Esophagus muscularis mucosa (tissue), 4 donors: ENCODE data around the gene CDH4. TPM values are rescaled to one million over a fixed set of nuclear protein-coding genes. Genes with fewer than 3 reads are reported as not detected.

ENCODE experiments used
- DNase-seq: peaks from one replicate; pipeline ENCODE4 v3.0.0-alpha.2; 2017; ENCODE audit errors: extremely low spot score
- H3K27ac ChIP-seq, 4 donors: fragments of 200-600 bp; sonication (generic); replicated peaks in 1 of 4; 1 replicate in 3 of 4; 2 replicates in 1 of 4; pipeline ENCODE4 v1.5.1; 2016 to 2019; ENCODE audit warnings: mild to moderate bottlenecking in 1 of 4
- H3K27me3 ChIP-seq, 4 donors: fragments of 200-600 bp; sonication (generic); one replicate each; pipeline versions ENCODE4 v1.5.1 to v1.6.0; 2016 to 2019
- H3K36me3 ChIP-seq, 4 donors: fragments of 200-600 bp; sonication (generic); one replicate each; pipeline ENCODE4 v1.5.1; 2016 to 2019
- H3K4me1 ChIP-seq, 4 donors: fragments of 200-600 bp; sonication (generic); one replicate each; pipeline ENCODE4 v1.5.1; 2016 to 2019
- H3K4me3 ChIP-seq, 4 donors: fragments of 200-600 bp; sonication (generic); 1 replicate in 2 of 4; 2 replicates in 2 of 4; pipeline ENCODE4 v1.5.1; 2016 to 2019; ENCODE audit warnings: mild to moderate bottlenecking in 4 of 4, moderate library complexity in 1 of 4
- H3K9me3 ChIP-seq, 4 donors: fragments of 200-600 bp; sonication (generic); 1 replicate in 3 of 4; 2 replicates in 1 of 4; pipeline ENCODE4 v1.5.1; 2016 to 2019
- EP300 ChIP-seq: sonication (generic); formaldehyde crosslinking; IDR thresholded peaks from one replicate; pipeline ENCODE4 v1.6.1; 2017; ENCODE audit warnings: antibody characterized with exemption
- POLR2A ChIP-seq: fragments of 450-650 bp; IDR thresholded peaks from one replicate; pipeline ENCODE4 v1.6.1; 2017; ENCODE audit warnings: antibody characterized with exemption, moderate library complexity, mild to moderate bottlenecking, low read depth
- POLR2AphosphoS5 ChIP-seq, 2 donors: sonication (generic); formaldehyde crosslinking; IDR thresholded peaks; one replicate each; pipeline ENCODE4 v1.6.1; 2017; ENCODE audit warnings: antibody characterized with exemption in 2 of 2
- WGBS: methylation state at CpG from one replicate; pipeline ENCODE4 v1.1.5; 2018; 5-methylcytosine and 5-hydroxymethylcytosine counted together
- intact Hi-C: fragments of 100-400 bp; cut with DNase I; formaldehyde crosslinking; loops from one replicate; pipeline ENCODE4 v1.15.1; 2023
- total RNA-seq, 4 donors: library from RNA; depleted of rRNA; stranded (reverse); fragments of >200 nt; gene quantifications; one replicate each; pipeline versions ENCODE4 v1.1.0 to v1.2.1, GENCODE V29; 2016
- TF ChIP-seq, protein P1 (sequence below), 3 experiments: fragments of 200-600 bp in 2 of 3; fragments of 450-650 bp in 1 of 3; sonication (generic) in 2 of 3; IDR thresholded peaks; one replicate each; pipeline ENCODE4 v1.5.1; 2017 to 2019; ENCODE audit warnings: antibody characterized with exemption in 3 of 3, mild to moderate bottlenecking in 2 of 3, moderate library complexity in 1 of 3

CDH4 gene
- total RNA-seq, 4 donors from 2014 or later, result 0.42 to 1.3 (median 0.48) TPM

DNA sequence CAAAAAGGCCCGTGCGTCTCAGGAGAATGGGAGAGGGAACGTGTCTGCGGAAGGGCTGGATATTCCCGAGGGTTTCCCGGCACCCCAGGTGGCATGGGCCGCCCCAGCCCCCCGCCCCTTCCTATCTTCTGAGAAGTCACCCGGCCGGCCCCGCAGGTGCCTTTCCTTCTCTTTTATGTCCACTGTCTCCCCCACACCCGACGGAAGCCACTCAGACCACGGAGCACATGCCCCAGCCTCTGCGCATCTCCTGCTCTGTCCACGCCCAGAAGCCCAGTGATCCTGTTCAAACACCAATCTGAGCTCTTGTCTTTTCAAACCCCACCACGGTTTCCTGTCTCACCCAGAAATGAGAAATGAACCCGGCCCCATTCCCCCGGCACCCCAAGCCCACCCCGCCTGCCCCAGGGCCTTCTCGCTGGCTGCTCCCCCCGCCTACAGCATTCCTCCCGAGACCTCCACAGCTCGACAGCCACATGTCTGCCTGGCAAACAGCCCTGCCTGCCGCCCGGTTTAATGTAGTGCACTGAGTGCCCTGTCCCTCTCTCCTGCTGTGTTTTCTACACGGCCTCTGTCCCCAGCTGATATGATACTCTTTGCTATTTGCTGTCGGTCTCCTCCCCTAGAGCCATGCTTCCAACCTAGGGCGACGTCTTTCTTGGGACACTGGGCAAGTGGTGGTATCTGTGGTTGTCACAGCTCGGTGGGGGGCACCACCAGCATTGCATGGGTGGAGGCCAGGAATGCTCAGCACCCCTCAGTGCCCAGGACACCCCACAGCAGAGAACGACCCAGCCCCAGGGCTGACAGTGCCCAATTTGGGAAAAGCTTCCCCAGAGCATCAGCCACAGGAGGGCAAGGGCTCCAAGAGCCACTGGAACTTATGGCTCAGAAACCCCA is 630.9 kb downstream of the CDH4 start:
- DNase-seq, result no peak
- Histone ChIP-seq H3K4me3 (no peak overlapping the region), H3K36me3 (no peaks in the 10 kb centered on the region), H3K9me3 (no peaks in the 10 kb centered on the region), H3K27me3 (peaks cover 0 to 77% (median 0%) of the 10 kb centered on the region in 4 donors), H3K27ac (no peak overlapping the region), H3K4me1 (no peaks in the 10 kb centered on the region)
- 68% methylated on average over 27 of the region's 32 CpGs for WGBS
- TF ChIP-seq, protein P1, sequence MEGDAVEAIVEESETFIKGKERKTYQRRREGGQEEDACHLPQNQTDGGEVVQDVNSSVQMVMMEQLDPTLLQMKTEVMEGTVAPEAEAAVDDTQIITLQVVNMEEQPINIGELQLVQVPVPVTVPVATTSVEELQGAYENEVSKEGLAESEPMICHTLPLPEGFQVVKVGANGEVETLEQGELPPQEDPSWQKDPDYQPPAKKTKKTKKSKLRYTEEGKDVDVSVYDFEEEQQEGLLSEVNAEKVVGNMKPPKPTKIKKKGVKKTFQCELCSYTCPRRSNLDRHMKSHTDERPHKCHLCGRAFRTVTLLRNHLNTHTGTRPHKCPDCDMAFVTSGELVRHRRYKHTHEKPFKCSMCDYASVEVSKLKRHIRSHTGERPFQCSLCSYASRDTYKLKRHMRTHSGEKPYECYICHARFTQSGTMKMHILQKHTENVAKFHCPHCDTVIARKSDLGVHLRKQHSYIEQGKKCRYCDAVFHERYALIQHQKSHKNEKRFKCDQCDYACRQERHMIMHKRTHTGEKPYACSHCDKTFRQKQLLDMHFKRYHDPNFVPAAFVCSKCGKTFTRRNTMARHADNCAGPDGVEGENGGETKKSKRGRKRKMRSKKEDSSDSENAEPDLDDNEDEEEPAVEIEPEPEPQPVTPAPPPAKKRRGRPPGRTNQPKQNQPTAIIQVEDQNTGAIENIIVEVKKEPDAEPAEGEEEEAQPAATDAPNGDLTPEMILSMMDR (IDR thresholded peaks at IDR 0.05), result no peak
- TF ChIP-seq EP300, result no peak
- intact Hi-C loops, result no loop called here

DNA sequence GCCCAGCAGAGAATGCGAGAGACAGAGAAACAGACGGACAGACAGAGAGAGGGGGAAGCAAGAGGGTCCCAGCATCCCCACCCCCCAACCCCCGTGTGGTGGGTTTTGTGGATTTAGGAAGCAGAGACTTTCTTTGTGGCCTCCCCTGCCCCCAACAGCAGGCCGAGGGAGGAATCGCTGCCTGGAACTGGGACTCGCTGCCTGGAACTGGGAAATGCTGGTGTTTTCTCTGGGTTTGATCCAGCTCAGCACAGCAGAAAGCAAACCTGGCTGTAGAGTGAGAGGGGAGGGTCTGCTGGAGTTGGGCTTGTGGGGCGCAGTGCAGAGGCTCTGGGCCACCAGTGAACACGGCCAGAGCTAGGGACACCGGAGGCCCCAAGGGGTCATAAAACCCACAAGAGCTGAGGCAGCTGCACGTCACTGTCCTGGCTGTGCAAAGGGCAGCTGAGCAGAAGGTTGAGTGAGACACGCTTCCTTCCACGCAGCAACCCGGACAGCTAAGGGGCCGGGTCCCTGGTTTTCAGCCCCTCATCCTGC is 631.9 kb downstream of the CDH4 start:
- intact Hi-C loops, result no loop called here
- WGBS, result 59% methylated on average over 14 of the region's 14 CpGs
- Histone ChIP-seq H3K27me3 (peaks cover 0 to 77% (median 0%) of the 10 kb centered on the region in 4 donors), H3K36me3 (no peaks in the 10 kb centered on the region), H3K4me3 (no peak overlapping the region), H3K4me1 (no peaks in the 10 kb centered on the region), H3K27ac (no peak overlapping the region), H3K9me3 (no peaks in the 10 kb centered on the region)
- TF ChIP-seq, protein P1 (IDR thresholded peaks at IDR 0.05), result no peak
- TF ChIP-seq EP300 (no peak), POLR2AphosphoS5 (IDR thresholded peaks at IDR 0.05) (no peak), POLR2A (no peak)
- no peak for DNase-seq

GRCh38 chr20:61884571-61885389 is 632.7 kb downstream of the CDH4 start:
- 80% methylated on average over 21 of the region's 25 CpGs for WGBS
- intact Hi-C loops, result no loop called here
- peaks cover 0 to 78% (median 0%) of the 10 kb centered on the region in 4 donors for H3K27me3 ChIP-seq
- H3K27ac ChIP-seq, result no peak overlapping the region
- TF ChIP-seq EP300 (no peak), POLR2A (no peak), POLR2AphosphoS5 (IDR thresholded peaks at IDR 0.05) (no peak)
- TF ChIP-seq, protein P1 (IDR thresholded peaks at IDR 0.05), result no peak
- H3K9me3 ChIP-seq, result no peaks in the 10 kb centered on the region
- DNase-seq, result no peak
- H3K36me3 ChIP-seq, result no peaks in the 10 kb centered on the region
- H3K4me3 ChIP-seq, result no peak overlapping the region
- no peaks in the 10 kb centered on the region for H3K4me1 ChIP-seq

GRCh38 chr20:61885759-61886715 is 634.0 kb downstream of the CDH4 start:
- H3K9me3 ChIP-seq, result no peaks in the 10 kb centered on the region
- H3K36me3 ChIP-seq, result no peaks in the 10 kb centered on the region
- H3K27me3 ChIP-seq, result peaks cover 0 to 74% (median 0%) of the 10 kb centered on the region in 4 donors
- no peak for DNase-seq
- intact Hi-C loops, result no loop called here
- WGBS, result 73% methylated on average over 12 of the region's 21 CpGs
- TF ChIP-seq, protein P1 (IDR thresholded peaks at IDR 0.05), result no peak
- no peak for TF ChIP-seq POLR2A
- no peak for TF ChIP-seq EP300
- no peak for TF ChIP-seq POLR2AphosphoS5 (IDR thresholded peaks at IDR 0.05)
- no peak overlapping the region for H3K27ac ChIP-seq
- H3K4me3 ChIP-seq, result no peak overlapping the region
- H3K4me1 ChIP-seq, result no peaks in the 10 kb centered on the region
